GM12874 (cell line): Measurements from ENCODE around the gene TRMT11.

Source experiments
- TF ChIP-seq, protein P1 (sequence below): IDR thresholded peaks from 2 replicates; pipeline ENCODE4 v1.5.1; 2011; ENCODE audit warnings: low read depth, mild to moderate bottlenecking, control low read depth, low read length, moderate library complexity; ENCODE audit not compliant: insufficient read depth

The TRMT11 gene

DNA sequence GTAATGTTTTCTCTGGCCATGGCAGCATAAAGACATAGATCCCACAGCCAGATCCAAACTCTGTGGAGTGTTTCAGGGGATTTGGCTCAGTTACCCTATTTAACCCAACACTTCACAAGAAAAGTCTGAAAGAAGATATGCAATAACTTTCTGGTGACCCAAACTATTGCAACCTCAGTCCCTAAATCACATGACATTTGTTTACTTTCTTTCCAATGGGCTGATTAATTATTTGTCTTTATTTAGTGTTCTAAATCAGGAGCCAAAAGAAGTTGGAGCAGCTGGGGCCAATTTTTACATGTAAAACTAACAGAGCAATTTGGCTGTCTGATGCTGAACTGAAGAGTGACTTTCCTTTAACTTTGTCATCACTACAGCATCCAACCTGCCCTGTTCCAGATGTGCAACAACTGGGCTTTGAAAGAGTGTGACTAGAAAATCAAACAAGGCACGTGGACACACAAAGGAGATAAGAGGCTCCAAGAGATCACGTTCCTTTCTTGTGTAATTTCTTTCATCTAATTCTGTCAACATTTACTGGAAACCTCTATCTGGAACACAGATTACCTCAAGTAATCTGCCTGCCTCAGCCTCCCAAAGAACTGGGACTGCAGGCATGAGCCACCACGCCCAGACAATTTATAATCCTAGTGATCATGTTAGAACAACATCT is 90.8 kb downstream of the TRMT11 start:
- TF ChIP-seq, protein P1, sequence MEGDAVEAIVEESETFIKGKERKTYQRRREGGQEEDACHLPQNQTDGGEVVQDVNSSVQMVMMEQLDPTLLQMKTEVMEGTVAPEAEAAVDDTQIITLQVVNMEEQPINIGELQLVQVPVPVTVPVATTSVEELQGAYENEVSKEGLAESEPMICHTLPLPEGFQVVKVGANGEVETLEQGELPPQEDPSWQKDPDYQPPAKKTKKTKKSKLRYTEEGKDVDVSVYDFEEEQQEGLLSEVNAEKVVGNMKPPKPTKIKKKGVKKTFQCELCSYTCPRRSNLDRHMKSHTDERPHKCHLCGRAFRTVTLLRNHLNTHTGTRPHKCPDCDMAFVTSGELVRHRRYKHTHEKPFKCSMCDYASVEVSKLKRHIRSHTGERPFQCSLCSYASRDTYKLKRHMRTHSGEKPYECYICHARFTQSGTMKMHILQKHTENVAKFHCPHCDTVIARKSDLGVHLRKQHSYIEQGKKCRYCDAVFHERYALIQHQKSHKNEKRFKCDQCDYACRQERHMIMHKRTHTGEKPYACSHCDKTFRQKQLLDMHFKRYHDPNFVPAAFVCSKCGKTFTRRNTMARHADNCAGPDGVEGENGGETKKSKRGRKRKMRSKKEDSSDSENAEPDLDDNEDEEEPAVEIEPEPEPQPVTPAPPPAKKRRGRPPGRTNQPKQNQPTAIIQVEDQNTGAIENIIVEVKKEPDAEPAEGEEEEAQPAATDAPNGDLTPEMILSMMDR: no peak

DNA sequence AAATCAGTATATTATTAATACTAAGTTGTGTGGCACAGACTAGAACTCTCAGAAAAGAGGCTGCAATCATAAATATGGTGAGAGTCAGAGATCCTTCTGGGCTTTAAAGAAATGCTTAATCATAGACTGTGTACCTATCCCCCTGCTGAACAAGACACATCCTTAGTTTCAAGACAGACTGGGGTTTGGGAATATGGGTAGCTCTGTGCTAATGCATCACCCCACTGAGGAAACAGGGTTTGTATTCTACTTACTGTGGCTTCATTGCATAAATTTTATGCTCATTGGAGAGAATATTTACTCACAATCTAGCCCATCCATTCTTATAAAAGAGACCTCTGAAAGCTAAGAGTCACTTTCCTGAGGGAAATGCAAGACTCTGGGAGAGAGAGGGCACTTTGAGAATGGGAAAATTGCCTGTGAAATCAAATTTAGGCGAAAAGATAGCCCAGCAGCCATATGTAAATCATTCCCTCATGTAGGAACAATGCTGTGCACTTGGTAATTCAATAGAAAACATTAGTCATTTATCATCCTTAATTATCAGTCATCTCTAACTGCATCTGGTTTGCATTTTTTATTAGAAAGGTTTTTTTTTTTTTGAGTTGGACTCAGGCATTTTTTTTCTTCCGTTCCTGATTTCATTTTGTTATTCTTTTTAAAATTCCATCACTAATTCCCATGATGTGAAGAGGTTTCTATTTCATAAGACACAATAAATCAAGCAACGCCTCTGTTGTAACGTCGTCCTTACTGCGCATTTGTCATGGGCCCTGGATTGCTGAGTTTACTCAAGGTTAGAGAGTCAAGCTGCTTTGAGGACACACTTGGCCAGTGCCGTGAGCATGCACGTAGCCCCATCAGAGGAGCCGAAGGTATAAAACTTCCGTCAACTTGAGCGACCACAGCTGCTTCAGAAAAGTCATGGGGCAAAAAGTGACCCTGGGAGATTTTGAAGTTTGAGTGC is 91.8 kb downstream of the TRMT11 start:
- TF ChIP-seq, protein P1: no peak

DNA sequence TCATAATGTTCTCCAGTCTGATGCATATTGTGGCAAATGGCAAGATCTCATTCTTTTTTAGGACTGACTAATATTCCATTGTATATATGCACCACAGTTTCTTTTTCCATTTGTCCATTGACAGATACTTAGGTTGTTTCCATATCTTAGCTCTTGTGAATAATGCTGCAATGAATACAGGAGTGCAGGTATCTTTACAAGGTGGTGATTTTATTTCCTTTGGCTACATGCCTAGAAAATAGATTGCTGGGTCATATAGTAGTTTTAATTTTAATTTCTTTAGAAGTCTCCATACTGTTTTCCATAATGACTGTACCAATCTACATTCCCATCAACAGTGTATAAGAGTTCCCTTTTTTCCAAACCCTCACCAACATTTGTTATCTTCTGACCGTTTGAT is 97.5 kb downstream of the TRMT11 start:
- TF ChIP-seq, protein P1: no peak

DNA sequence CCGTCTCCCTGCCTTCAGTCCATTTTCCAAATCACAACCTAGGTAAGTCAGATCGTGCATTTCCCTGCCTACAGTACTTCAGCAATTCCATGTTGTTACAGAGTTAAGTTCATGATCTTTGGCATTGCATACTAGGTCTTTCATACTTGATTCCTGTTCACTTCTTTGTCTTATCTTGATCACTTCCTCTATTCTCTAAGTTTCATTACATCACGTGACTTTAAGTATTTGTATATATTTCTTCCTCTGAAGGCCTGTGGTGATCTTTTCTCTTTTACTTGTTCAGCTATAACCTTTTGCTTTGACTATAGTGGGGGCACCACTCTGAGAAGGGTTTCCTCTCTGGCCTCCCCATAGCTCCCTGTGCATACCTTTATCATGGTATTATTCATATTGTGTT is 100.2 kb downstream of the TRMT11 start:
- TF ChIP-seq, protein P1: no peak
